ENCODE data around the gene SPAG6.

DNA sequence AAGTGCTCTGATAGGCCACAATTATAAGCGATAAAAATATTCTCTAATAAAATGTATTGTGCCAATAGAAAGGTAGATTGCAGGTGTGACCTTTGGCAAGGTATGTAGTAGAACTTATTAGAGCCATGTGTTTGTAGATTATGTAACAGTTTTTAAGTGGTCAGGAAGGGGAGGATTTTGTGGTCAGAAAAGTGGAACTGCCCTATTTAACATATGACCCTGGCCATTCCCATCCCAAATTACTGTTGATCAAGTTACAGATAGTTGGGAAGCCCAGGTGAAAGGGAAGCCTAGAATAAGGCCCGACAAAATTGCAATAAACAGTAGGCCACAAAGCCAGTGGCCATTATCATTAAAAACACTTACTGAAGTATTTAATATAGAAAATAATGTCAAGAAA lies 89.2 kb downstream of the SPAG6 start:
- TF ChIP-seq KAT7 (CRISPR knock-in tag; IDR thresholded peaks at IDR 0.05; ENCODE audit: borderline replicate concordance) (no peak), NR1H2 (CRISPR knock-in tag; IDR thresholded peaks at IDR 0.05) (no peak), NR2C1 (IDR thresholded peaks at IDR 0.05) (no peak), NR2C1 (tag; IDR thresholded peaks at IDR 0.05) (no peak), SETDB1 (IDR thresholded peaks at IDR 0.05; ENCODE audit: low read length) (no peak), FOXA3 (CRISPR knock-in tag; conservative IDR thresholded peaks at IDR 0.05 in 1 of 2, IDR thresholded peaks at IDR 0.05 in 1 of 2) (no peak), CTBP1 (IDR thresholded peaks at IDR 0.05; ENCODE audit: borderline replicate concordance) (no peak), NFIX (CRISPR knock-in tag; IDR thresholded peaks at IDR 0.05; ENCODE audit: low read depth) (no peak), SMC3 (conservative IDR thresholded peaks at IDR 0.05; ENCODE audit: insufficient read depth, low read depth, low read length) (no peak), CREM (IDR thresholded peaks at IDR 0.05; ENCODE audit: low read depth) (no peak), IRF2 (CRISPR knock-in tag; IDR thresholded peaks at IDR 0.05) (no peak), RAD21 (CRISPR knock-in tag; conservative IDR thresholded peaks at IDR 0.05 in 1 of 2, IDR thresholded peaks at IDR 0.05 in 1 of 2) (no peak)
- TF ChIP-seq, protein P1, sequence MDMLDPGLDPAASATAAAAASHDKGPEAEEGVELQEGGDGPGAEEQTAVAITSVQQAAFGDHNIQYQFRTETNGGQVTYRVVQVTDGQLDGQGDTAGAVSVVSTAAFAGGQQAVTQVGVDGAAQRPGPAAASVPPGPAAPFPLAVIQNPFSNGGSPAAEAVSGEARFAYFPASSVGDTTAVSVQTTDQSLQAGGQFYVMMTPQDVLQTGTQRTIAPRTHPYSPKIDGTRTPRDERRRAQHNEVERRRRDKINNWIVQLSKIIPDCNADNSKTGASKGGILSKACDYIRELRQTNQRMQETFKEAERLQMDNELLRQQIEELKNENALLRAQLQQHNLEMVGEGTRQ (CRISPR knock-in tag; IDR thresholded peaks at IDR 0.05), result no peak
- TF ChIP-seq, protein P2, sequence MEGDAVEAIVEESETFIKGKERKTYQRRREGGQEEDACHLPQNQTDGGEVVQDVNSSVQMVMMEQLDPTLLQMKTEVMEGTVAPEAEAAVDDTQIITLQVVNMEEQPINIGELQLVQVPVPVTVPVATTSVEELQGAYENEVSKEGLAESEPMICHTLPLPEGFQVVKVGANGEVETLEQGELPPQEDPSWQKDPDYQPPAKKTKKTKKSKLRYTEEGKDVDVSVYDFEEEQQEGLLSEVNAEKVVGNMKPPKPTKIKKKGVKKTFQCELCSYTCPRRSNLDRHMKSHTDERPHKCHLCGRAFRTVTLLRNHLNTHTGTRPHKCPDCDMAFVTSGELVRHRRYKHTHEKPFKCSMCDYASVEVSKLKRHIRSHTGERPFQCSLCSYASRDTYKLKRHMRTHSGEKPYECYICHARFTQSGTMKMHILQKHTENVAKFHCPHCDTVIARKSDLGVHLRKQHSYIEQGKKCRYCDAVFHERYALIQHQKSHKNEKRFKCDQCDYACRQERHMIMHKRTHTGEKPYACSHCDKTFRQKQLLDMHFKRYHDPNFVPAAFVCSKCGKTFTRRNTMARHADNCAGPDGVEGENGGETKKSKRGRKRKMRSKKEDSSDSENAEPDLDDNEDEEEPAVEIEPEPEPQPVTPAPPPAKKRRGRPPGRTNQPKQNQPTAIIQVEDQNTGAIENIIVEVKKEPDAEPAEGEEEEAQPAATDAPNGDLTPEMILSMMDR (IDR thresholded peaks at IDR 0.05 in 2 of 3, conservative IDR thresholded peaks at IDR 0.05 in 1 of 3; ENCODE audit: insufficient read depth in 2 of 3, low read depth in 1 of 3, low read length in 3 of 3), result no peak
